ENCODE data around the gene CHMP3.
"Not testable (repeated sequence)": the region's sequence is repeated elsewhere in the genome, so short reads cannot be mapped to it uniquely, and the experiment has no call there.

The CHMP3 gene

GRCh38 chr2:86562922-86563649 lies at the start of gene CHMP3:
CHMP3 (minus strand) TSS chr2:86563443; CDS start chr2:86563348, 95 bp downstream.
- DNase-seq, result peak; percentile 97

- no peak for DNase-seq
These were observed 47.6 kb upstream of the CHMP3 start for GRCh38 chr2:86610871-86611270.

GRCh38 chr2:86608832-86609410 lies 45.7 kb upstream of the CHMP3 start:
- no peak for DNase-seq

- no peak for DNase-seq
These were observed 40.7 kb upstream of the CHMP3 start for GRCh38 chr2:86603905-86604304.

- DNase-seq, result no peak
These were observed 35.7 kb upstream of the CHMP3 start for GRCh38 chr2:86598966-86599365.

- DNase-seq, result no peak
These were observed 32.9 kb upstream of the CHMP3 start for GRCh38 chr2:86596118-86596517.

- DNase-seq, result no peak
These were observed 30.0 kb upstream of the CHMP3 start for GRCh38 chr2:86593266-86593665.

- no peak for DNase-seq
These were observed 29.4 kb upstream of the CHMP3 start for GRCh38 chr2:86592547-86593230.

GRCh38 chr2:86589701-86590100 lies 26.5 kb upstream of the CHMP3 start:
- DNase-seq, result not testable (repeated sequence)

GRCh38 chr2:86584151-86584913 lies 21.1 kb upstream of the CHMP3 start:
- no peak for DNase-seq

GRCh38 chr2:86580560-86580959 lies 17.3 kb upstream of the CHMP3 start:
- no peak for DNase-seq

- no peak for DNase-seq
These were observed 14.7 kb upstream of the CHMP3 start for GRCh38 chr2:86577817-86578456.

GRCh38 chr2:86570059-86570458 lies 6.8 kb upstream of the CHMP3 start:
- no peak for DNase-seq

GRCh38 chr2:86566821-86567190 lies 3.6 kb upstream of the CHMP3 start:
- DNase-seq, result no peak

- DNase-seq, result no peak
These were observed 3.0 kb upstream of the CHMP3 start for GRCh38 chr2:86566158-86566820.

- DNase-seq, result no peak
These were observed 413 bp upstream of the CHMP3 start for GRCh38 chr2:86563650-86564061.

GRCh38 chr2:86562485-86562921 lies 740 bp downstream of the CHMP3 start:
- no peak for DNase-seq

GRCh38 chr2:86557836-86558235 lies 5.4 kb downstream of the CHMP3 start:
- no peak for DNase-seq

GRCh38 chr2:86556508-86556907 lies 6.7 kb downstream of the CHMP3 start:
- no peak for DNase-seq

- DNase-seq, result no peak
These were observed 10.4 kb downstream of the CHMP3 start for GRCh38 chr2:86552889-86553288.

GRCh38 chr2:86549963-86550725 lies 13.1 kb downstream of the CHMP3 start:
- DNase-seq, result not testable (repeated sequence)
